Activated T-cell treated with anti-CD3 and anti-CD28 coated beads, Interleukin-2, amount 50 U/mL, for 72 hours (primary cell): ENCODE results near the gene FBXL13. TPM values are rescaled to one million over a fixed set of nuclear protein-coding genes. Genes with fewer than 3 reads are reported as not detected.
"Not testable (repeated sequence)": the region's sequence is repeated elsewhere in the genome, so short reads cannot be mapped to it uniquely, and the experiment has no call there.

ENCODE experiments used
- ATAC-seq, 2 donors: fragments of 150-1000 bp; cut with Tn5 transposase; replicated peaks in 1 of 2; 2 replicates each; pipeline ENCODE4 v1.10.0; 2021; ENCODE audit warnings: moderate library complexity in 2 of 2, mild to moderate bottlenecking in 1 of 2
- DNase-seq, 2 donors: peaks; one replicate each; pipeline ENCODE4 v3.0.0; 2021 to 2022; ENCODE audit warnings: mixed read lengths in 1 of 2
- H3K27ac Mint-ChIP-seq: one replicate; pipeline ENCODE4 v1.8.0; 2022; ENCODE audit warnings: mild to moderate bottlenecking, moderate library complexity, mixed read lengths
- H3K27me3 Mint-ChIP-seq: one replicate; pipeline ENCODE4 v1.8.0; 2022; ENCODE audit warnings: low read depth, mixed read lengths
- H3K36me3 Mint-ChIP-seq, 2 donors: one replicate each; pipeline ENCODE4 v1.8.0; 2022; ENCODE audit warnings: mixed read lengths in 2 of 2, mild to moderate bottlenecking in 1 of 2; ENCODE audit not compliant: insufficient read depth in 2 of 2
- H3K4me1 Mint-ChIP-seq: one replicate; pipeline ENCODE4 v1.8.0; 2022; ENCODE audit warnings: low read depth, mixed read lengths
- H3K4me3 Mint-ChIP-seq, 2 donors: one replicate each; pipeline ENCODE4 v1.8.0; 2022; ENCODE audit warnings: mild to moderate bottlenecking in 2 of 2, mixed read lengths in 2 of 2, moderate library complexity in 2 of 2
- H3K9me3 Mint-ChIP-seq, 2 donors: one replicate each; pipeline ENCODE4 v1.8.0; 2022; ENCODE audit warnings: mixed read lengths in 2 of 2
- total RNA-seq, 2 donors: library from RNA; stranded (reverse); gene quantifications; one replicate each; pipeline ENCODE4 v1.2.3, GENCODE V29; 2022

Gene FBXL13
- total RNA-seq, 2 donors from 2014 or later: 1.0 to 1.1 TPM

DNA sequence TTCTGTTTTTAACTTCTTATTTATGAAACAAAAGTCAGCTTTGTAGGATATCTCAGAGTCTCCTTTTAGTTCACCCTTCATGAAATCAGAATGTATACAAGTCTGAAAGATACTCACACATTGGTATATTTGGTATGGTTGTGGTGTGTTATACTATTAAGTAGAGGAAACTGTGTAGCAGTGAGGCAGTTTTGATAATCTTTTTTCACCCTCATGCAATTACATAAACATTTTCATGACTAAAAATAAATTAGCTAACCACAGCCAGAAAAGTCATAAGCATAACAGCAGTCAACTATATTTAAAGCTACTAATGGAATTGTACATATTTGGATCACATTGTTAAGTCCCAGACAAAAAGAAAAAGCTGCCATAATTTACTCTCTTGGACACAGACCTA is 263.7 kb downstream of the FBXL13 start:
- Mint-ChIP-seq H3K27me3 (no peaks in the 10 kb centered on the region), H3K4me1 (peaks cover 15% of the 10 kb centered on the region), H3K36me3 (no peaks in the 10 kb centered on the region), H3K4me3 (no peak overlapping the region), H3K27ac (no peak overlapping the region), H3K9me3 (no peaks in the 10 kb centered on the region)
- no peak for DNase-seq
- ATAC-seq: no peak

DNA sequence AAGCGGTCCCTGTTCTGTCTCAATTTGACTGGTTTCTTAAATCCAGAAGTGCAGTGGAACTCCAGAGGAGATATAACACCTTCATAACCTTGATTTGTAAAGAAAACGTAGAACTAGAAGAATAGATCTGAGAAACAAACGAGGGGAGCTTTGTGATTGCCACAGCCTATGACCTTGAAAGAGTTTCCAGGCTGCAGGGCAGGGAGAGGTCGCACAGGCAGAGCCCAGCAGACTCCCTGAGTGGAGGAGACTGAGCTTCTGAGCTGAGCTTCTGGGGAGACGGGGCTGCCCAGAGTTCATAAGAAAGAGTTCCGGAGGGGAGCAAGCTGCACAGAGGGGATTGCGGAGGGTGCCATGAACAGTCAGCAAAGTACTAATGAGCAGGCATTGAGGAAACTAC is 268.0 kb downstream of the FBXL13 start:
- DNase-seq (no peak), ATAC-seq (no peak)
- H3K27me3 Mint-ChIP-seq: no peaks in the 10 kb centered on the region
- H3K9me3 Mint-ChIP-seq: peaks cover 0 to 12% of the 10 kb centered on the region in 2 donors
- H3K36me3 Mint-ChIP-seq: peaks cover 0 to 2% of the 10 kb centered on the region in 2 donors
- no peaks in the 10 kb centered on the region for H3K4me1 Mint-ChIP-seq
- no peak overlapping the region for H3K4me3 Mint-ChIP-seq
- no peak overlapping the region for H3K27ac Mint-ChIP-seq

DNA sequence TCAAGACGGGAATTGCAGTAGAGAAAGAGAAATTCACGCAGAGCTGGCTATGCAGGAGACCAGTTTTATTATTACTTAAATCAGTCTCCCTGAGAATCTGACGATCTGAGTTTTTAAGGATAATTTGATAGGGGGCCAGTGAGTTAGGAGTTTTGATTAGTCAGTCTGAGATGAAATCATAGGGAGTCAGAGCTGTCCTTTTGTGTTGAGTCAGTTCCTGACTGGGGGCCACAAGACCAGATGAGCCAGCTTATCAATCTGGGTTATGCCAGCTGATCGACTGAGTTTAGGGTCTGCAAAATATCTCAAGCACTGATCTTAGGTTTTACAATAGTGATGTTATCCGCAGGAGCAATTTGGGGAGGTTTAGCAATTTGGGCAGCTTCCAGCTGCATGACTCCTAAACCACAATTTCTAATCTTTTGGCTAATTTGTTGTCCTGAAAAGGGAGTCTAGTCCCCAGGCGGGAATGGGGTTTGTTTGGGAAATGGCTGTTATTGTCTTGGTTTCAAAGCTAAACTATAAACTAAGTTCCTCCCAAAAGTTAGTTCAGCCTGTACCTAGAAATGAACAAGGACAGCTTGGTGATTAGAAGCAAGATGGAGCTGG is 278.5 kb downstream of the FBXL13 start:
- H3K4me3 Mint-ChIP-seq, DNase-seq, H3K4me1 Mint-ChIP-seq, H3K27me3 Mint-ChIP-seq, ATAC-seq, H3K9me3 Mint-ChIP-seq, H3K27ac Mint-ChIP-seq: not testable (repeated sequence)
- peaks cover 12 to 24% of the 10 kb centered on the region in 2 donors for H3K36me3 Mint-ChIP-seq

DNA sequence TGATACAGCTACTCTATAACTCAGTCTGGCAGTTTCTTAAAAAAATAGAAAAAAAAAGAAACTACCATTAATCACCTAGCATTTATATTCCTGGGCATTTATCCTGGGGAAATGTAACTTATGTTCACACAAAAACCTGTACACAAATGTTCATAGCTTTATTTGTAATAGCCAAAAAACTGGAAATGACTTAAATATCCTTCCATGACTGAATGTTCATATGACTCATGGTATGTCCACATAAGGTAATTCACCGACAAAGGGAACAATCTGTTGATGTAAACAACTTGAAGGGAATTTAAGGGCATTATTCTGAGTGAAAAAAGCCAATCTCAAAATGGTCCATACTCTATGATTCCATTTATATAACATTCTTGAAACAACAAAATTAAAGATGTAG is 280.0 kb downstream of the FBXL13 start:
- not testable (repeated sequence) for ATAC-seq, H3K4me3 Mint-ChIP-seq, H3K27me3 Mint-ChIP-seq, DNase-seq, H3K9me3 Mint-ChIP-seq, H3K4me1 Mint-ChIP-seq, H3K27ac Mint-ChIP-seq
- peaks cover 12 to 15% of the 10 kb centered on the region in 2 donors for H3K36me3 Mint-ChIP-seq

DNA sequence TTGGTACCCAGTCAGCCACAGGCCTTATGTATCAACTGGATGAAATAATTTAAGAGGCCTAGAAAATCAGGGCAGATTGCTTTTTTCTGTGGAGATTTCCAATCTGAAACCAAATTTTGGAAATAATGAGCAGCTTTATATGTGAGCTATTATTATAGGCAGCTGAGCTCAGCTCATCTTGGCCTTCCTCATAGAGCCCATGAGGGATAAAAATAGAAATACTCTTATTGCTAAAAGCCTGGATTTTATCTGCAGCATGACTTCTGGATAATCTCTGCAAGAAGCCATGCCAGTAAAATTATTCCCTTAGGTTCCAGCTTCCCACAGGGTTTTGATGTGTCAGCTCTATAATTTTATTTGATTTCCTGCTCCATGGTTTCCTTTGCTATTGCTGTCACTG is 282.8 kb downstream of the FBXL13 start:
- peaks cover 10 to 11% of the 10 kb centered on the region in 2 donors for H3K36me3 Mint-ChIP-seq
- DNase-seq, H3K9me3 Mint-ChIP-seq, H3K27ac Mint-ChIP-seq, ATAC-seq, H3K4me1 Mint-ChIP-seq, H3K27me3 Mint-ChIP-seq, H3K4me3 Mint-ChIP-seq: not testable (repeated sequence)

DNA sequence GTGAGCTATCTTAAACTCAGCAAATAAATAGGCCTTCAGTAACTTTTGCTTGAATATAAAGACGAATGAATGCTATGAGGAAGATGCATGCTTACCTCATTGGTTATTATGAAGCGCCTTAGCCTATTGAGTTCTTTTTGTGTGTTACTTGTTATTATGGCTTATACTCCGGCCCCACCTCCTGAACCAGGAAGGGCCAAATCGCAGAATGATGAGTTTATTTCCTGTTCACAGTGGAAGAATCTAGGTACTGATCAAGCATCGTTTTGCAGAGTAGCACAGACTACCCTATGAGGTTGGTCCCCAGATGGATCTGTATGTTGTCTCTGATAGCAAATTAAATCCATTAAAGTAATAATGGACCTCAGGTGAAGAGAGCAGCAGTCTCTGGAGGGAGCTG is 283.2 kb downstream of the FBXL13 start:
- DNase-seq, H3K36me3 Mint-ChIP-seq, H3K4me3 Mint-ChIP-seq, ATAC-seq, H3K27ac Mint-ChIP-seq, H3K9me3 Mint-ChIP-seq, H3K27me3 Mint-ChIP-seq, H3K4me1 Mint-ChIP-seq: not testable (repeated sequence)

DNA sequence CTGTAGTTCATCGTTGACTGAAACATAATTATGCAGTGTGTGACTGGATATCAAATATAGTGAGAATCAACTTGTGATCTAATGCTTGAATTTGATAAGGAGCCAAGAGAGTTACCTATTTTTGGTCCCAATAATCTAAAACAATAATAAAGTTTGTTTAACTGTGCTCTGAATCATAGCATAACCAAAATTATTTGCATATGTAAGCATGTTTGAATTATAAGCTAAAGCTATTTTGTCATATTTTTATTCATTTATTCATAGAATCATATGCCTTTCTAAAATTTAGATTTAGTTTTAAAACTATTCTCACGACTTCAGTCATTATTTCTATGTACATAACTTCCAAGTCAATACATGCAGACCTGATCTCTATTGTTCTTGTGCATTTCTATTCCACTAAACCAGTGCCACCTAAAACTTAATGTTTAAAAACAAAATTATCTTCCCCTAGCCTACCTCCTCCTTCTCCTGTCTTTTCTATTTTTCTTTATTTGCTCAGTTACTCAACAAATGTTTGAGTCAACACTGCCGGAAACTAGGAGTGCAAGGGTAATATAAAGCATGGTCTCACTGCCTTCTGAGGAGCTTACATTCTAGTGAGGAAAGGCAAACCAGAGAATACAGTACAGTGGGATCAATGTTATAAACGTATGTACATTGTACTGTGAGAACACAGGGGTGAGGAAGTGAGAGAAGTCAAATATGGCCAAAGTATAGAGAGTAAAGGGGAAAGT is 284.1 kb downstream of the FBXL13 start:
- not testable (repeated sequence) for H3K27me3 Mint-ChIP-seq, H3K4me3 Mint-ChIP-seq, ATAC-seq, H3K9me3 Mint-ChIP-seq, H3K4me1 Mint-ChIP-seq, H3K27ac Mint-ChIP-seq, DNase-seq, H3K36me3 Mint-ChIP-seq

DNA sequence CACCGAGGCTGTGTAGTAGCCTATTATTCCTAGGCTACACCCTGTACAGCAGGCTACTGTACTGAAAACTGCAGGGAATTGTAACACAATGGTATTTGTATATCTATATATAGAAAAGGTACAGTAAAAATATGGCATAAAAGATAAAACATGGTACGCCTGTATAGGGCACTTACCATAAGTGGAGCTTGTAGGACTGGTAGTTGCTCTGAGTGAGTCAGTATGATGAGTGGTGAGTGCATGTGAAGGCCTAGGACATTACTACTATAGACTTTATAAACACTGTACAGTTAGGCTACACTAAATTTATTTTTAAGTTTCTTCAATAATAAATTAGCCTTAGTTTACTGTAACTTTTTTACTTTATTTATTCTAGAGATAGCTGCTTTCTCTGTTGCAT is 285.8 kb downstream of the FBXL13 start:
- not testable (repeated sequence) for H3K27ac Mint-ChIP-seq, H3K27me3 Mint-ChIP-seq, H3K9me3 Mint-ChIP-seq, ATAC-seq, H3K4me1 Mint-ChIP-seq, H3K36me3 Mint-ChIP-seq, H3K4me3 Mint-ChIP-seq, DNase-seq

DNA sequence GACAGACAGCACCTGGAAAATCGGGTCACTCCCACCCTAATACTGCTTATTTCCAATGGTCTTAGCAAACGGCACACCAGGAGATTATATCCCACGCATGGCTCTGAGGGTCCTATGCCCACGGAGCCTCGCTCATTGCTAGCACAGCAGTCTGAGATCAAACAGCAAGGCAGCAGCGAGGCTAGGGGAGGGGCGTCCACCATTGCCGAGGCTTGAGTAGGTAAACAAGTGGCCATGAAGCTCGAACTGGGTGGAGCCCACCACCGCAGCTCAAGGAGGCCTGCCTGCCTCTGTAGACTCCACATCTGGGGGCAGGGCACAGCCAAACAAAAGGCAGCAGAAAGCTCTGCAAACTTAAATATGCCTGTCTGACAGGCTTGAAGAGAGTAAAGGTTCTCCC is 293.7 kb downstream of the FBXL13 start:
- not testable (repeated sequence) for H3K27me3 Mint-ChIP-seq, DNase-seq, ATAC-seq, H3K4me3 Mint-ChIP-seq, H3K9me3 Mint-ChIP-seq, H3K4me1 Mint-ChIP-seq, H3K27ac Mint-ChIP-seq
- H3K36me3 Mint-ChIP-seq: peaks cover 2 to 11% of the 10 kb centered on the region in 2 donors

DNA sequence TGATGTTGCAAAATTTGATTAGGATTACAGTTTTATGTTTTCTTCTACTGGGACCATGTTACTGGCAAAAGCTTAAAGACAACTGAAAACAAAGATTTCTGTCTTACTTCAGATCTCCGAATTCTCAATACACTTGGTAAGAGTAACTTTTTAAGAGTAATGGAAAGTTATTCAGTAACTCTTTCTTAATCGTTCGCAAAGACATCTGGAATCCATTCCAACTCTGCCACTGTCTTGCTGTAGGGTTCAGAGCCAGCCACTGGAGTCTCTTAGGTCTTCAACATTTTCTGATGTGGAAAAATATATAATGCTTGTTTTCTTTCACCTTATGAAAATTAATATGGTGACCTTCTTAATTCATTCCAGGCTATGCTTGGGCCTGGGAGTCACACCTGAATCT is 295.9 kb downstream of the FBXL13 start:
- ATAC-seq, H3K27me3 Mint-ChIP-seq, H3K27ac Mint-ChIP-seq, DNase-seq, H3K4me1 Mint-ChIP-seq, H3K9me3 Mint-ChIP-seq, H3K4me3 Mint-ChIP-seq: not testable (repeated sequence)
- peaks cover 2 to 11% of the 10 kb centered on the region in 2 donors for H3K36me3 Mint-ChIP-seq

DNA sequence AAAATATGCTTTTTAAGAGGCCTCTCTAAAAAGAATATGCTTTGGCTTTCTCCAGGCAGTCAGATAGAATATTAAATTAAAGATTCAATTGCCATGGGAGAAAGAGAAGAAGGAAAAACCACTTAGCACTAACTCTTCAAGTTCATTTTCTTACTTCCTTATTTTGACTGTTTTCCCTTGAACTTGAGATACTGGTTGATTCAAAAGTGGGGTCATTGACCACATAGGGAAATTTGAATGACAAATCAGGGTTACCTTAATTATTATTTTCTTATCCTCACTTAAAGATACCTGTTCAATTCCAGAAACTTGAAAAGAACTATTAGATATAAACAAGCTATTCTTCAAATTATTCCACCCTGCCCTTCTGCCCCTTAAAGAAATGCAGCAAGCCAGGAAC is 298.4 kb downstream of the FBXL13 start:
- ATAC-seq, H3K27me3 Mint-ChIP-seq, DNase-seq, H3K9me3 Mint-ChIP-seq, H3K4me3 Mint-ChIP-seq, H3K36me3 Mint-ChIP-seq, H3K27ac Mint-ChIP-seq, H3K4me1 Mint-ChIP-seq: not testable (repeated sequence)

DNA sequence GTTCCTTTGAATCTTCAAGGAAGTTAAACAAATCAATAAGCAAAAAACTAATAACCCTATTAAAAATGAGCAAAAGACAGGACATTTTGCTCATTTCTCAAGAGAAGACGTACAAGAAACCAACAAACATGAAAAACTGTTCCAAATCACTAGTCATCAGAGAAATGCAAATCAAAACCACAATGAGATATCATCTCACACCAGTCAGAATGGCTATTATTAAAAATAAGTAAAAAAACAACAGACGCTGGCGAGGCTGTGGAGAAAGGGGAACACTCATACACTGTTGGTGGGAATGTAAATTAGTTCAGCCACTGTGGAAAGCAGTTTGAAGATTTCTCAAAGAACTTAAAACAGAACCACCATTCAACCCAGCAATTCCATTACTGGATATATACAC is 304.1 kb downstream of the FBXL13 start:
- H3K27me3 Mint-ChIP-seq, H3K27ac Mint-ChIP-seq, H3K4me3 Mint-ChIP-seq, H3K36me3 Mint-ChIP-seq, ATAC-seq, H3K9me3 Mint-ChIP-seq, DNase-seq, H3K4me1 Mint-ChIP-seq: not testable (repeated sequence)

DNA sequence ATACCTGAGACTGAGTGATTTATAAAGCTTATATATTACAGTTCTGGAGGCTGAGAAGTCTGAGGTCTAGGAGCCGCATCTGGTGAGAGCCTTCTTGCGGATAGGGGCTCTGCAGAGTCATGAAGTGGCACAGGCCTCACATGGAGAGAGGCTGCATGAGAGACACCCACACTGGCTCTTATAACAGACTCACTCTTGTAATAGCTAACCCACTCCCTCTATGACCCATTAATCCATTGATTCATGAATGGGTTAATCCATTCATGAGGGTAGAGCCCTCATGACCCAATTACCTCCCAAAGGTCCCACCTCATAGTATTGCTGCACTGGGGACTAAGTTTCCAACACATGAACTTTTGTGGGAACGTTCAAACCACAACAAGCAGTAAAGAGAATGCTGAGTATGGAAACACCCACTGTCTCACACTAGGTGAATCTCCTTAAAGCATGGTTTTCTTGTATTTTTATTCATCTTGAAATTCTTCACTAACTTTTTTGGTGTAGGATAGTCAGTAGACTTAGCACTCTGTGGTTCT is 304.9 kb downstream of the FBXL13 start:
- not testable (repeated sequence) for H3K9me3 Mint-ChIP-seq, H3K27me3 Mint-ChIP-seq, H3K27ac Mint-ChIP-seq, ATAC-seq, DNase-seq, H3K4me3 Mint-ChIP-seq, H3K36me3 Mint-ChIP-seq, H3K4me1 Mint-ChIP-seq
